Measurements from ENCODE around the gene ELMO1.

ELMO1 gene

GRCh38 chr7:36962367-36962766 is 486.3 kb downstream of the ELMO1 start:
- ChIA-PET CTCF (interaction anchor here (1.5 to 2.5 kb wide), 2 partner anchors 220 to 238 kb away, joined by 6 to 8 read pairs; no protein-coding TSS in a partner anchor), POLR2A (no interaction called here)
- no peak for TF ChIP-seq CTCF (IDR thresholded peaks at IDR 0.05; ENCODE audit: insufficient read depth, low read length, missing control alignments)
- DNase-seq (ENCODE audit: low read depth, low spot score): no peak
- H3K4me3 ChIP-seq (ENCODE audit: low read depth, low read length): no peak overlapping the region

GRCh38 chr7:36961693-36962092 is 487.0 kb downstream of the ELMO1 start:
- ChIA-PET CTCF (interaction anchor here (1.2 to 2.5 kb wide), 6 partner anchors 31 to 483 kb away, joined by 3 to 8 read pairs (median 5); no protein-coding TSS in a partner anchor), POLR2A (no interaction called here)
- H3K4me3 ChIP-seq (ENCODE audit: low read depth, low read length): no peak overlapping the region
- no peak for DNase-seq (ENCODE audit: low read depth, low spot score)
- no peak for TF ChIP-seq CTCF (IDR thresholded peaks at IDR 0.05; ENCODE audit: insufficient read depth, low read length, missing control alignments)

- no peak overlapping the region for H3K4me3 ChIP-seq (ENCODE audit: low read depth, low read length)
- CTCF ChIA-PET: interaction anchor here (0.7 to 2.5 kb wide), 6 partner anchors 30 to 482 kb away, joined by 3 to 8 read pairs (median 4); no protein-coding TSS in a partner anchor
- POLR2A ChIA-PET: interaction anchor here (0.6 kb wide), 1 partner anchor 165 kb away, joined by 3 read pairs; no protein-coding TSS in a partner anchor
- no peak for TF ChIP-seq CTCF (IDR thresholded peaks at IDR 0.05; ENCODE audit: insufficient read depth, low read length, missing control alignments)
- DNase-seq (ENCODE audit: low read depth, low spot score): no peak
Observed at GRCh38 chr7:36961097-36961496, 487.6 kb downstream of the ELMO1 start.

- ChIA-PET POLR2A (no interaction called here), CTCF (interaction anchor here (1.4 to 2.5 kb wide), 3 partner anchors 222 to 240 kb away, joined by 3 to 8 read pairs (median 8); no protein-coding TSS in a partner anchor)
- TF ChIP-seq CTCF (IDR thresholded peaks at IDR 0.05; ENCODE audit: insufficient read depth, low read length, missing control alignments): no peak
- H3K4me3 ChIP-seq (ENCODE audit: low read depth, low read length): no peak overlapping the region
- no peak for DNase-seq (ENCODE audit: low read depth, low spot score)
Observed at GRCh38 chr7:36960105-36960504, 488.6 kb downstream of the ELMO1 start.

- ChIA-PET CTCF (interaction anchor here (1.2 to 1.3 kb wide), 2 partner anchors 9 to 28 kb away, joined by 3 to 4 read pairs; no protein-coding TSS in a partner anchor), POLR2A (no interaction called here)
- no peak for TF ChIP-seq CTCF (IDR thresholded peaks at IDR 0.05; ENCODE audit: insufficient read depth, low read length, missing control alignments)
- no peak overlapping the region for H3K4me3 ChIP-seq (ENCODE audit: low read depth, low read length)
- no peak for DNase-seq (ENCODE audit: low read depth, low spot score)
Observed at GRCh38 chr7:36958111-36958733, 490.4 kb downstream of the ELMO1 start.

GRCh38 chr7:36957620-36958019 is 491.0 kb downstream of the ELMO1 start:
- no peak for DNase-seq (ENCODE audit: low read depth, low spot score)
- CTCF ChIA-PET: interaction anchor here (1.1 to 1.3 kb wide), 2 partner anchors 9 to 10 kb away, joined by 4 read pairs; no protein-coding TSS in a partner anchor
- H3K4me3 ChIP-seq (ENCODE audit: low read depth, low read length): no peak overlapping the region
- no peak for TF ChIP-seq CTCF (IDR thresholded peaks at IDR 0.05; ENCODE audit: insufficient read depth, low read length, missing control alignments)
- POLR2A ChIA-PET: no interaction called here
